Measurements from ENCODE around the gene PRR15.

Gene PRR15

GRCh38 chr7:29611941-29612544, 48.4 kb downstream of the PRR15 start:
- no peak for DNase-seq

DNA sequence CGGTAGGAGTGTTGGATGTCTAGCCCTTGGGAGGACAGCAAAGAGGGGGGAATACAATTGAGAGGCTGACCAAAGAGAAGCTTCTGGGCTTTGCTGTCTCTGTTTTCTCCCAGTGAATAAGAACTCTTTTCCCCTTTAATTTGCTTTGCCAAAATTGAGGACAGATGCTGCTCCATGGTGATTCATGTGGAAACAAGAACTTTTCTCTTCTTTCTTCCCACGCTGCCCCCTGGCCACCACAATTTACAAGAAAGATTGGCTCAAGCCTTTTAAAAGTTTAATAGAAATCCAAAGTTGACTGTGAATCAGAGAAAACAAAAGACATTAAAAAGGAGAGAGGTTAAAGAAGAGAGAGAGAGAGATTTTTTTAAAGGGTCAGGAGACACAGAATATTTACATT, 49.0 kb downstream of the PRR15 start:
- DNase-seq: no peak

GRCh38 chr7:29613100-29613499, 49.5 kb downstream of the PRR15 start:
- no peak for DNase-seq

GRCh38 chr7:29614229-29614628, 50.6 kb downstream of the PRR15 start:
- DNase-seq: no peak

All from MV-4-11 (cell line).